Mesothelial cell of epicardium (in vitro differentiated cells): Measurements from ENCODE around the gene MINDY4. TPM values are rescaled to one million over a fixed set of nuclear protein-coding genes. Genes with fewer than 3 reads are reported as not detected.

Experiments
- DNase-seq, 2 experiments: peaks; one replicate each; pipeline ENCODE4 v3.0.0; 2021; ENCODE audit warnings: low spot score in 2 of 2; ENCODE audit not compliant: unreplicated experiment in 2 of 2
- H3K27ac Mint-ChIP-seq: 2 replicates; pipeline ENCODE4 v1.8.0; 2021; ENCODE audit warnings: mixed read lengths
- H3K27me3 Mint-ChIP-seq: 2 replicates; pipeline ENCODE4 v1.8.0; 2021; ENCODE audit warnings: low read depth, mixed read lengths
- H3K36me3 Mint-ChIP-seq: 2 replicates; pipeline ENCODE4 v1.8.0; 2021; ENCODE audit warnings: mixed read lengths
- H3K4me1 Mint-ChIP-seq: 2 replicates; pipeline ENCODE4 v1.8.0; 2021; ENCODE audit warnings: mixed read lengths
- H3K4me3 Mint-ChIP-seq: 2 replicates; pipeline ENCODE4 v1.8.0; 2021; ENCODE audit warnings: mild to moderate bottlenecking, moderate library complexity, mixed read lengths
- H3K9me3 Mint-ChIP-seq: 2 replicates; pipeline ENCODE4 v1.8.0; 2021; ENCODE audit warnings: mixed read lengths
- total RNA-seq: library from RNA; stranded (reverse); gene quantifications from 3 replicates; pipeline ENCODE4 v1.2.1, GENCODE V29; 2021
- TF ChIP-seq, protein P1 (sequence below): fragments of 200-600 bp; sonication (generic); IDR thresholded peaks from one replicate; pipeline ENCODE4 v1.5.0; 2021; ENCODE audit warnings: antibody characterized with exemption; ENCODE audit not compliant: unreplicated experiment

The MINDY4 gene
- total RNA-seq, 1 donor from 2014 or later = 10.8 TPM

- H3K9me3 Mint-ChIP-seq = peaks cover 9% of the 10 kb centered on the region
- H3K27ac Mint-ChIP-seq = no peak overlapping the region
- peaks cover 28% of the 10 kb centered on the region for H3K4me1 Mint-ChIP-seq
- no peak overlapping the region for H3K4me3 Mint-ChIP-seq
- peaks cover 3% of the 10 kb centered on the region for H3K36me3 Mint-ChIP-seq
- TF ChIP-seq, protein P1, sequence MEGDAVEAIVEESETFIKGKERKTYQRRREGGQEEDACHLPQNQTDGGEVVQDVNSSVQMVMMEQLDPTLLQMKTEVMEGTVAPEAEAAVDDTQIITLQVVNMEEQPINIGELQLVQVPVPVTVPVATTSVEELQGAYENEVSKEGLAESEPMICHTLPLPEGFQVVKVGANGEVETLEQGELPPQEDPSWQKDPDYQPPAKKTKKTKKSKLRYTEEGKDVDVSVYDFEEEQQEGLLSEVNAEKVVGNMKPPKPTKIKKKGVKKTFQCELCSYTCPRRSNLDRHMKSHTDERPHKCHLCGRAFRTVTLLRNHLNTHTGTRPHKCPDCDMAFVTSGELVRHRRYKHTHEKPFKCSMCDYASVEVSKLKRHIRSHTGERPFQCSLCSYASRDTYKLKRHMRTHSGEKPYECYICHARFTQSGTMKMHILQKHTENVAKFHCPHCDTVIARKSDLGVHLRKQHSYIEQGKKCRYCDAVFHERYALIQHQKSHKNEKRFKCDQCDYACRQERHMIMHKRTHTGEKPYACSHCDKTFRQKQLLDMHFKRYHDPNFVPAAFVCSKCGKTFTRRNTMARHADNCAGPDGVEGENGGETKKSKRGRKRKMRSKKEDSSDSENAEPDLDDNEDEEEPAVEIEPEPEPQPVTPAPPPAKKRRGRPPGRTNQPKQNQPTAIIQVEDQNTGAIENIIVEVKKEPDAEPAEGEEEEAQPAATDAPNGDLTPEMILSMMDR = no peak
- no peaks in the 10 kb centered on the region for H3K27me3 Mint-ChIP-seq
- DNase-seq = no peak
These were observed 115.4 kb downstream of the MINDY4 start for GRCh38 chr7:30886608-30887011.

- peaks cover 3% of the 10 kb centered on the region for H3K36me3 Mint-ChIP-seq
- peaks cover 26% of the 10 kb centered on the region for H3K4me1 Mint-ChIP-seq
- peak overlapping the region; percentile 54 for H3K27ac Mint-ChIP-seq
- H3K9me3 Mint-ChIP-seq = peaks cover 10% of the 10 kb centered on the region
- H3K27me3 Mint-ChIP-seq = no peaks in the 10 kb centered on the region
- TF ChIP-seq, protein P1 = no peak
- H3K4me3 Mint-ChIP-seq = no peak overlapping the region
- no peak for DNase-seq
These were observed 116.3 kb downstream of the MINDY4 start for GRCh38 chr7:30887464-30887872.

GRCh38 chr7:30888747-30889146, 117.5 kb downstream of the MINDY4 start:
- TF ChIP-seq, protein P1 = no peak
- no peak for DNase-seq
- peak overlapping the region; percentile 72 for H3K27ac Mint-ChIP-seq

GRCh38 chr7:30890226-30890625, 119.0 kb downstream of the MINDY4 start:
- peaks cover 10% of the 10 kb centered on the region for H3K9me3 Mint-ChIP-seq
- no peak for DNase-seq

More at GRCh38 chr7:30888747-30889146, 117.5 kb downstream of the MINDY4 start:
- Mint-ChIP-seq H3K27me3 (no peaks in the 10 kb centered on the region), H3K4me1 (peaks cover 31% of the 10 kb centered on the region), H3K4me3 (no peak overlapping the region), H3K36me3 (peaks cover 3% of the 10 kb centered on the region), H3K9me3 (peaks cover 10% of the 10 kb centered on the region)

DNA sequence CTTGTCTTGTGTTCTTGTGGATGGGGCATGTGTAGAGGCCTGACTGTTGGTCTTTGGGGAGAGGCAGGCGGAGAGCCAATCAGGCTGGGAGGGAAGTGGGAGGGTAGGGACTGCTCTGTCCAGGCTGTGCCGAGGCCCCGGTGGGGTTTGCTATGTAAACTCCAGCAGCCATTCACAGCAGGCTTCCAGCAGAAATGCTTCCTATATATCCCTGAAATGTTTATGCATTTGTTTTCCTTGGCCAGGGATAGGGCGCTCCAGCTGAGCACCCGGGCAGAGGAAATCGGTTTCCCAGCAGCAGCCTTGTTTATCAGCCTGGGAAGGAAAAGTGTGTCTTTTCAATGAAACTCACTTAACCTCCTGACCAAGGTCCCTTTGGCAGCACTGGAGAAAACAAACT, 122.1 kb downstream of the MINDY4 start:
- Mint-ChIP-seq H3K9me3 (peaks cover 10% of the 10 kb centered on the region), H3K27ac (no peak overlapping the region), H3K4me3 (no peak overlapping the region), H3K27me3 (no peaks in the 10 kb centered on the region), H3K36me3 (peaks cover 3% of the 10 kb centered on the region), H3K4me1 (peaks cover 55% of the 10 kb centered on the region)
- TF ChIP-seq, protein P1 = no peak
- no peak for DNase-seq

More at GRCh38 chr7:30890226-30890625, 119.0 kb downstream of the MINDY4 start:
- TF ChIP-seq, protein P1 = no peak
- H3K4me3 Mint-ChIP-seq = no peak overlapping the region
- H3K27me3 Mint-ChIP-seq = no peaks in the 10 kb centered on the region
- no peak overlapping the region for H3K27ac Mint-ChIP-seq
- H3K36me3 Mint-ChIP-seq = peaks cover 3% of the 10 kb centered on the region
- peaks cover 43% of the 10 kb centered on the region for H3K4me1 Mint-ChIP-seq

GRCh38 chr7:30894009-30894408, 122.8 kb downstream of the MINDY4 start:
- no peak for DNase-seq
- Mint-ChIP-seq H3K4me3 (no peak overlapping the region), H3K4me1 (peaks cover 48% of the 10 kb centered on the region), H3K27ac (no peak overlapping the region), H3K36me3 (peaks cover 3% of the 10 kb centered on the region), H3K9me3 (peaks cover 10% of the 10 kb centered on the region), H3K27me3 (no peaks in the 10 kb centered on the region)
- TF ChIP-seq, protein P1 = no peak
